K562 (cell line): ENCODE results near the gene GNA14.

Experiments
- ADNP ChIP-seq: fragments of 200-800 bp; sonication (Bioruptor generic); IDR thresholded peaks from 2 replicates; pipeline ENCODE4 v1.6.1; 2016; ENCODE audit warnings: missing genetic modification characterization, missing compliant biosample characterization
- CHD2 ChIP-seq: IDR thresholded peaks from 2 replicates; pipeline ENCODE4 v1.6.1; 2011; ENCODE audit warnings: low read depth, low read length
- EP300 ChIP-seq: IDR thresholded peaks from 2 replicates; pipeline ENCODE4 v1.6.1; 2012; ENCODE audit warnings: low read length, improper control_type of control experiment
- EZH2 ChIP-seq: IDR thresholded peaks from 2 replicates; pipeline ENCODE4 v1.6.1; 2012; ENCODE audit warnings: low read depth, mild to moderate bottlenecking, inconsistent platforms, low read length, borderline replicate concordance
- NCOA2 ChIP-seq, 2 experiments: fragments of 450-650 bp; IDR thresholded peaks; 2 replicates each; pipeline ENCODE4 v1.6.1; 2018; ENCODE audit warnings: mild to moderate bottlenecking in 2 of 2, moderate library complexity in 1 of 2; ENCODE audit not compliant: partially characterized antibody in 2 of 2
- SAP30 ChIP-seq: fragments of 200-600 bp; sonication (generic); IDR thresholded peaks from 2 replicates; pipeline ENCODE4 v1.6.1; 2012; ENCODE audit warnings: borderline replicate concordance, low read depth, mild to moderate bottlenecking, moderate library complexity, low read length, control low read depth, inconsistent platforms; ENCODE audit not compliant: insufficient read depth, poor library complexity, severe bottlenecking
- SIRT6 ChIP-seq: IDR thresholded peaks from one replicate; pipeline ENCODE4 v1.6.1; 2012; ENCODE audit warnings: low read depth, mild to moderate bottlenecking, control low read depth, inconsistent platforms, low read length, moderate library complexity
- SRSF9 ChIP-seq: fragments of 200-400 bp; formaldehyde crosslinking; IDR thresholded peaks from 2 replicates; pipeline ENCODE4 v1.6.1; 2017; ENCODE audit warnings: low read depth, low read length, borderline replicate concordance
- YY1 ChIP-seq, 3 experiments: IDR thresholded peaks; 2 replicates each; pipeline ENCODE4 v1.6.1; 2011; ENCODE audit warnings: low read length in 2 of 3, mild to moderate bottlenecking in 2 of 3, moderate library complexity in 2 of 3, borderline replicate concordance in 1 of 3, control low read depth in 1 of 3, low read depth in 1 of 3; ENCODE audit not compliant: insufficient read depth in 3 of 3, insufficient replicate concordance in 2 of 3, control insufficient read depth in 1 of 3, insufficient read length in 1 of 3; ENCODE audit errors: extremely low read depth in 1 of 3
- ZKSCAN1 ChIP-seq: fragments of 150-350 bp; IDR thresholded peaks from 2 replicates; pipeline ENCODE4 v1.6.1; 2016; ENCODE audit warnings: low read depth, low read length
- TF ChIP-seq, protein P1 (sequence below): fragments of 250-450 bp; sonication (Bioruptor Pico); IDR thresholded peaks from 2 replicates; pipeline ENCODE4 v1.8.0; 2022; ENCODE audit warnings: moderate library complexity, mild to moderate bottlenecking, inconsistent platforms
- TF ChIP-seq, protein P2 (sequence below), 3 experiments: IDR thresholded peaks in 2 of 3; conservative IDR thresholded peaks in 1 of 3; 2 replicates each; pipeline ENCODE4 v1.5.1; 2011 to 2012; ENCODE audit warnings: low read length in 3 of 3, mild to moderate bottlenecking in 3 of 3, control low read depth in 2 of 3, improper control_type of control experiment in 1 of 3, inconsistent platforms in 1 of 3, low read depth in 1 of 3, mixed read lengths in 1 of 3, moderate library complexity in 1 of 3; ENCODE audit not compliant: insufficient read depth in 2 of 3

DNA sequence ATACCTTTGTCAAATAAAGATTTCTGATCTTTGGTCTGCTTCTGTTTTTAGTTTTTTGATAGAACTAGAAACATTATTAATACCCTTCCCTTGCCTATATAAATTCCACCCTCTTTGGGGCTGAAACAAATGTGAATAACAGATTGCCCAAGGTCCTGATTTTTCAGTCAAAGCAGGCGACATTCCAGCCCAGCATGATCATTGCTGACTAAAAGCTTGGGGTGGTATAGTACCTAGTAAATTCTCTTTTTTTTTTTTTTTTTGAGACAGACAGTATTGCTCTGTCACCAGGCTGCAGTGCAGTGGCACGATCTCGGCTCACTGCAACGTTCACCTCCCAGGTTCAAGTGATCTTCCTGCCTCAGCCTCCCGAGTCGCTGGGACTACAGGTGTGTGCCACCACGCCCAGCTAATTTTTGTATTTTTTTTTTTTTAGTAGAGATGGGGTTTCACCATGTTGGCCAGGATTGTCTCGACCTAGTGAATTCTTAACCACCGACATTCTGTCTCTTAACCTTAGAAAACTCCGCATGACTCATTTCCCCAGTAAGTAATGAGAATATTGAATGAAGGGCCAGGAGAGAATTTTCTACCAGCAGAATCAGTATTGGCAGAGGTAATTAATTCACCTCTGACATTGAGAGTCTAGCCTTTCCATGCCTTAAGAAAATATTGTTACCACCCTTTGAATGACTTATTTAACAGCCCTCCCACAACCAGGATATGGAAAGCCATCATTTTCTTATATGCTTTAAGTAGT is 226.4 kb downstream of the GNA14 start:
- TF ChIP-seq YY1 (IDR thresholded peaks at IDR 0.05; ENCODE audit: borderline replicate concordance in 1 of 3, control insufficient read depth in 1 of 3, extremely low read depth in 1 of 3, insufficient read depth in 3 of 3, insufficient read length in 1 of 3, insufficient replicate concordance in 2 of 3, low read depth in 1 of 3, low read length in 2 of 3) (no peak), SRSF9 (no peak), SIRT6 (no peak), EP300 (no peak), CHD2 (no peak), ZKSCAN1 (no peak), SAP30 (no peak), NCOA2 (IDR thresholded peaks at IDR 0.05; ENCODE audit: partially characterized antibody in 2 of 2) (no peak), EZH2 (no peak), ADNP (tag) (no peak)
- TF ChIP-seq, protein P1, sequence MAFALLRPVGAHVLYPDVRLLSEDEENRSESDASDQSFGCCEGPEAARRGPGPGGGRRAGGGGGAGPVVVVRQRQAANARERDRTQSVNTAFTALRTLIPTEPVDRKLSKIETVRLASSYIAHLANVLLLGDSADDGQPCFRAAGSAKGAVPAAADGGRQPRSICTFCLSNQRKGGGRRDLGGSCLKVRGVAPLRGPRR (CRISPR knock-in tag), result no peak
- TF ChIP-seq, protein P2, sequence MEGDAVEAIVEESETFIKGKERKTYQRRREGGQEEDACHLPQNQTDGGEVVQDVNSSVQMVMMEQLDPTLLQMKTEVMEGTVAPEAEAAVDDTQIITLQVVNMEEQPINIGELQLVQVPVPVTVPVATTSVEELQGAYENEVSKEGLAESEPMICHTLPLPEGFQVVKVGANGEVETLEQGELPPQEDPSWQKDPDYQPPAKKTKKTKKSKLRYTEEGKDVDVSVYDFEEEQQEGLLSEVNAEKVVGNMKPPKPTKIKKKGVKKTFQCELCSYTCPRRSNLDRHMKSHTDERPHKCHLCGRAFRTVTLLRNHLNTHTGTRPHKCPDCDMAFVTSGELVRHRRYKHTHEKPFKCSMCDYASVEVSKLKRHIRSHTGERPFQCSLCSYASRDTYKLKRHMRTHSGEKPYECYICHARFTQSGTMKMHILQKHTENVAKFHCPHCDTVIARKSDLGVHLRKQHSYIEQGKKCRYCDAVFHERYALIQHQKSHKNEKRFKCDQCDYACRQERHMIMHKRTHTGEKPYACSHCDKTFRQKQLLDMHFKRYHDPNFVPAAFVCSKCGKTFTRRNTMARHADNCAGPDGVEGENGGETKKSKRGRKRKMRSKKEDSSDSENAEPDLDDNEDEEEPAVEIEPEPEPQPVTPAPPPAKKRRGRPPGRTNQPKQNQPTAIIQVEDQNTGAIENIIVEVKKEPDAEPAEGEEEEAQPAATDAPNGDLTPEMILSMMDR (IDR thresholded peaks at IDR 0.05 in 2 of 3, conservative IDR thresholded peaks at IDR 0.05 in 1 of 3; ENCODE audit: insufficient read depth in 2 of 3, low read depth in 1 of 3, low read length in 3 of 3), result no peak
